SU-DHL-6 (cell line): ENCODE data around the gene MORN5.

Experiments used
- EZH2phosphoT487 ChIP-seq: fragments of 200-600 bp; sonication (generic), shearing (Covaris generic); conservative IDR thresholded peaks from 2 replicates; pipeline ENCODE4 v1.6.1; 2018; ENCODE audit warnings: mild to moderate bottlenecking, antibody characterized with exemption, low read length, moderate library complexity, mixed read lengths
- TF ChIP-seq, protein P1 (sequence below): fragments of 200-600 bp; sonication (generic); IDR thresholded peaks from one replicate; pipeline ENCODE4 v1.5.1; 2017; ENCODE audit warnings: antibody characterized with exemption, mild to moderate bottlenecking, low read length, moderate library complexity; ENCODE audit not compliant: insufficient read depth, poor library complexity, severe bottlenecking

DNA sequence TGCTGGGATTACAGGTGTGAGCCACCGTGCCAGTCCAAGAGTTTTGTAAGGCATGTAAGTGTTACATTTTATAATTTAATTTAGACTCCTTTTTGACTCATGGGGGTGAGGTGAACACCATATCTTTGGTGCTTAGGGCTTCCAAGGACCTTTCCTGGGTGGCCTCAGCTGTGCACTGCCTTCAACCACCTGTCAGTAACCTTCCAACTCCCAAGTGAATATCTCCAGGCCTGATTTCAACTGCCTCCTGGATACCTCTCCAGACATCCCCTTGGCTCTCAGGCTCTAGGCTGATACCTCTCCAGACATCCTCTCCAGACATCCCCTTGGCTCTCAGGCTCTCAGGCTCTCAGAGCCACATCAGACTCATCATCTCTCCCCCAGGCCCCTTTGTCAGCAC is 35.7 kb upstream of the MORN5 start:
- TF ChIP-seq, protein P1, sequence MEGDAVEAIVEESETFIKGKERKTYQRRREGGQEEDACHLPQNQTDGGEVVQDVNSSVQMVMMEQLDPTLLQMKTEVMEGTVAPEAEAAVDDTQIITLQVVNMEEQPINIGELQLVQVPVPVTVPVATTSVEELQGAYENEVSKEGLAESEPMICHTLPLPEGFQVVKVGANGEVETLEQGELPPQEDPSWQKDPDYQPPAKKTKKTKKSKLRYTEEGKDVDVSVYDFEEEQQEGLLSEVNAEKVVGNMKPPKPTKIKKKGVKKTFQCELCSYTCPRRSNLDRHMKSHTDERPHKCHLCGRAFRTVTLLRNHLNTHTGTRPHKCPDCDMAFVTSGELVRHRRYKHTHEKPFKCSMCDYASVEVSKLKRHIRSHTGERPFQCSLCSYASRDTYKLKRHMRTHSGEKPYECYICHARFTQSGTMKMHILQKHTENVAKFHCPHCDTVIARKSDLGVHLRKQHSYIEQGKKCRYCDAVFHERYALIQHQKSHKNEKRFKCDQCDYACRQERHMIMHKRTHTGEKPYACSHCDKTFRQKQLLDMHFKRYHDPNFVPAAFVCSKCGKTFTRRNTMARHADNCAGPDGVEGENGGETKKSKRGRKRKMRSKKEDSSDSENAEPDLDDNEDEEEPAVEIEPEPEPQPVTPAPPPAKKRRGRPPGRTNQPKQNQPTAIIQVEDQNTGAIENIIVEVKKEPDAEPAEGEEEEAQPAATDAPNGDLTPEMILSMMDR, result no peak
- TF ChIP-seq EZH2phosphoT487, result no peak
